ENCODE results near the gene SEMA3F. TPM values are rescaled to one million over a fixed set of nuclear protein-coding genes. Genes with fewer than 3 reads are reported as not detected.

The SEMA3F gene
- total and polyA plus RNA-seq, 2 donors (not counting 3 experiments of a cell fraction or from before 2014, with no cell fraction given): 65.8 to 99.1 TPM

GRCh38 chr3:50220109-50220508, 65.0 kb downstream of the SEMA3F start:
- dilution Hi-C loops (cut with MboI; ENCODE audit: extremely low pct_ligation_motif_present, low sequenced_read_pairs): no loop called here
- BruUV-seq (replicated peaks): no TSS peak

More at GRCh38 chr3:50220109-50220508, 65.0 kb downstream of the SEMA3F start:
- POLR2A ChIA-PET: no interaction called here
- CTCF ChIA-PET: interaction anchor here (0.8 to 7.3 kb wide), 4 partner anchors 11 to 50 kb away, joined by 3 to 55 read pairs (median 9); partner anchors contain the start of gene SLC38A3
- TF ChIP-seq CTCF (IDR thresholded peaks at IDR 0.05; ENCODE audit: extremely low read depth in 1 of 2, insufficient read depth in 1 of 2, low read depth in 1 of 2, low read length in 2 of 2) (no peak), FOS (IDR thresholded peaks at IDR 0.05; ENCODE audit: borderline replicate concordance, insufficient read depth, low read length) (no peak), MAX (IDR thresholded peaks at IDR 0.05; ENCODE audit: insufficient read depth, insufficient read length) (no peak), POLR2A (IDR thresholded peaks at IDR 0.05; ENCODE audit: low read depth, low read length) (no peak), EZH2 (IDR thresholded peaks at IDR 0.05; ENCODE audit: borderline replicate concordance, low read depth, low read length, severe bottlenecking) (no peak), POLR2AphosphoS5 (IDR thresholded peaks at IDR 0.05; ENCODE audit: insufficient read depth, low read depth, low read length) (no peak)
- Histone ChIP-seq H3K9me3 (replicated peaks; ENCODE audit: control insufficient read depth, insufficient read depth, low read length) (no peaks in the 10 kb centered on the region), H3K4me2 (ENCODE audit: insufficient read depth, low read length) (no peak overlapping the region), H3K4me3 (replicated peaks in 1 of 3; ENCODE audit: insufficient read depth in 1 of 3, low read depth in 1 of 3, low read length in 3 of 3) (no peak overlapping the region), H3K36me3 (ENCODE audit: control insufficient read depth in 2 of 2, extremely low read depth in 1 of 2, insufficient read depth in 2 of 2, low read length in 2 of 2) (no peaks in the 10 kb centered on the region), H3K79me2 (ENCODE audit: control insufficient read depth, insufficient read depth, low read length) (no peaks in the 10 kb centered on the region), H2AFZ (ENCODE audit: low read depth, low read length) (no peak overlapping the region), H3K4me1 (ENCODE audit: control insufficient read depth, extremely low read depth, insufficient read depth, low read length) (no peaks in the 10 kb centered on the region), H3K9me1 (replicated peaks; ENCODE audit: control insufficient read depth, extremely low read depth, insufficient read depth, low read length) (no peaks in the 10 kb centered on the region), H3K27me3 (ENCODE audit: control insufficient read depth in 2 of 2, insufficient read depth in 2 of 2, low read length in 2 of 2) (no peaks in the 10 kb centered on the region), H3K9ac (replicated peaks; ENCODE audit: extremely low read depth, insufficient read depth, low read length) (no peak overlapping the region), H3K27ac (ENCODE audit: insufficient read depth, low read depth, low read length) (no peak overlapping the region), H4K20me1 (replicated peaks; ENCODE audit: control insufficient read depth, extremely low read depth, insufficient read depth, low read length) (no peaks in the 10 kb centered on the region)
- intact Hi-C loops (cut with micrococcal nuclease): no loop called here
- FAIRE-seq (no peak), DNase-seq (ENCODE audit: low read depth, low spot score) (no peak)

Measured in endothelial cell of umbilical vein (primary cell).